MM.1S (cell line): ENCODE measurements around the gene VSIR.

ENCODE experiments used
- DNase-seq: peaks from one replicate; pipeline ENCODE4 v3.0.0-alpha.2; 2015
- H2AFZ ChIP-seq: fragments of 300-600 bp; sonication (generic); 2 replicates; pipeline ENCODE4 v1.6.0; 2016; ENCODE audit warnings: antibody characterized with exemption, low read length
- H3F3A ChIP-seq: fragments of 300-600 bp; sonication (generic); 2 replicates; pipeline ENCODE4 v1.6.1; 2016; ENCODE audit warnings: mild to moderate bottlenecking, antibody characterized with exemption, low read length, moderate library complexity, mixed read lengths; ENCODE audit not compliant: insufficient read depth
- H3K27ac ChIP-seq: fragments of 300-600 bp; sonication (generic); 2 replicates; pipeline ENCODE4 v1.5.1; 2016; ENCODE audit warnings: mild to moderate bottlenecking, low read length
- H3K27me3 ChIP-seq: fragments of 300-600 bp; sonication (generic); replicated peaks from 2 replicates; pipeline ENCODE4 v1.6.0; 2016; ENCODE audit warnings: low read length; ENCODE audit not compliant: insufficient read depth
- H3K36me3 ChIP-seq: fragments of 300-600 bp; sonication (generic); replicated peaks from 2 replicates; pipeline ENCODE4 v1.6.1; 2016; ENCODE audit warnings: mild to moderate bottlenecking, low read length, mixed read lengths; ENCODE audit not compliant: insufficient read depth
- H3K4me1 ChIP-seq: fragments of 300-600 bp; sonication (generic); 2 replicates; pipeline ENCODE4 v1.6.1; 2016; ENCODE audit warnings: low read length, mixed read lengths
- H3K4me2 ChIP-seq: fragments of 300-600 bp; sonication (generic); 2 replicates; pipeline ENCODE4 v1.6.0; 2016; ENCODE audit warnings: low read depth, low read length
- H3K4me3 ChIP-seq: fragments of 300-600 bp; sonication (generic); 2 replicates; pipeline ENCODE4 v1.5.1; 2016; ENCODE audit warnings: low read length, mixed read lengths
- H3K79me2 ChIP-seq: fragments of 300-600 bp; sonication (generic); 2 replicates; pipeline ENCODE4 v1.6.1; 2016; ENCODE audit warnings: mixed run types, low read length, mixed read lengths
- H3K9ac ChIP-seq: fragments of 300-600 bp; sonication (generic); 2 replicates; pipeline ENCODE4 v1.6.1; 2016; ENCODE audit warnings: low read length, mixed read lengths
- H3K9me2 ChIP-seq: fragments of 300-600 bp; sonication (generic); replicated peaks from 2 replicates; pipeline ENCODE4 v1.6.1; 2016; ENCODE audit warnings: mild to moderate bottlenecking, low read length, mixed read lengths; ENCODE audit not compliant: insufficient read depth
- H3K9me3 ChIP-seq: fragments of 300-600 bp; sonication (generic); replicated peaks from 2 replicates; pipeline ENCODE4 v1.6.1; 2016; ENCODE audit warnings: mild to moderate bottlenecking, low read length, mixed read lengths; ENCODE audit not compliant: insufficient read depth
- H4K20me1 ChIP-seq: fragments of 300-600 bp; sonication (generic); 2 replicates; pipeline ENCODE4 v1.6.1; 2016; ENCODE audit warnings: mild to moderate bottlenecking, low read length, moderate library complexity, mixed read lengths; ENCODE audit not compliant: insufficient read depth
- EZH2 ChIP-seq: fragments of 300-600 bp; sonication (generic); optimal IDR thresholded peaks from 2 replicates; pipeline ENCODE3; 2017; ENCODE audit warnings: low read depth, mild to moderate bottlenecking, antibody characterized with exemption, low read length, mixed read lengths
- EZH2phosphoT487 ChIP-seq: fragments of 300-600 bp; sonication (generic); IDR thresholded peaks from 2 replicates; pipeline ENCODE4 v1.6.1; 2018; ENCODE audit warnings: antibody characterized with exemption, low read length
- TF ChIP-seq, protein P1 (sequence below): fragments of 300-600 bp; sonication (generic); IDR thresholded peaks from 2 replicates; pipeline ENCODE4 v1.5.1; 2016; ENCODE audit warnings: antibody characterized with exemption, low read length, mixed read lengths

VSIR gene

DNA sequence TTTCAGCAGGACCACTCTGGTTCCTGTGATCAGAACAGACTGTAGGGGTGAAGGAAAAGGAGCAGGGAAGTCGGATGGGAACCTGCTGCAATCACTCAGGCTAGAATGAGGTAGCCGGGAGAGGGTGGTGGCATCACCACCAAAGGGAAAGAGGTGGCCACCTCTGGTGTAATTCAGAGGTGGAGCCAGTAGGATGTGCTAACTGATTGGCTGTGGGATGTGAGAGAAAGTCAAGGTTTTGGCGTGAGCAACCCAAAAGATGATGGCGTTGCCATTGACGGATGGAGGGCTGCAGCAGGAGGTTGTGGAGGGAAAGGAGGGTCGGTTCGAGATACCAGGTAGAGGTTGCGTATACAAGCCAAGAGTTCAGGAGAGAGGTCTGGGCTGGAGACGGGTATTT lies 7.4 kb upstream of the VSIR start:
- H3K79me2 ChIP-seq, result no peaks in the 10 kb centered on the region
- H3K27ac ChIP-seq, result no peak overlapping the region
- no peak for DNase-seq
- peaks cover 59% of the 10 kb centered on the region for H3K27me3 ChIP-seq
- no peak for TF ChIP-seq EZH2phosphoT487
- TF ChIP-seq, protein P1, sequence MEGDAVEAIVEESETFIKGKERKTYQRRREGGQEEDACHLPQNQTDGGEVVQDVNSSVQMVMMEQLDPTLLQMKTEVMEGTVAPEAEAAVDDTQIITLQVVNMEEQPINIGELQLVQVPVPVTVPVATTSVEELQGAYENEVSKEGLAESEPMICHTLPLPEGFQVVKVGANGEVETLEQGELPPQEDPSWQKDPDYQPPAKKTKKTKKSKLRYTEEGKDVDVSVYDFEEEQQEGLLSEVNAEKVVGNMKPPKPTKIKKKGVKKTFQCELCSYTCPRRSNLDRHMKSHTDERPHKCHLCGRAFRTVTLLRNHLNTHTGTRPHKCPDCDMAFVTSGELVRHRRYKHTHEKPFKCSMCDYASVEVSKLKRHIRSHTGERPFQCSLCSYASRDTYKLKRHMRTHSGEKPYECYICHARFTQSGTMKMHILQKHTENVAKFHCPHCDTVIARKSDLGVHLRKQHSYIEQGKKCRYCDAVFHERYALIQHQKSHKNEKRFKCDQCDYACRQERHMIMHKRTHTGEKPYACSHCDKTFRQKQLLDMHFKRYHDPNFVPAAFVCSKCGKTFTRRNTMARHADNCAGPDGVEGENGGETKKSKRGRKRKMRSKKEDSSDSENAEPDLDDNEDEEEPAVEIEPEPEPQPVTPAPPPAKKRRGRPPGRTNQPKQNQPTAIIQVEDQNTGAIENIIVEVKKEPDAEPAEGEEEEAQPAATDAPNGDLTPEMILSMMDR, result no peak
- no peaks in the 10 kb centered on the region for H4K20me1 ChIP-seq
- no peak overlapping the region for H2AFZ ChIP-seq
- no peaks in the 10 kb centered on the region for H3K9me3 ChIP-seq
- no peak overlapping the region for H3K9ac ChIP-seq
- H3F3A ChIP-seq, result no peaks in the 10 kb centered on the region
- H3K4me3 ChIP-seq, result no peak overlapping the region
- no peaks in the 10 kb centered on the region for H3K9me2 ChIP-seq
- no peaks in the 10 kb centered on the region for H3K4me1 ChIP-seq
- H3K4me2 ChIP-seq, result no peak overlapping the region
- H3K36me3 ChIP-seq, result no peaks in the 10 kb centered on the region

DNA sequence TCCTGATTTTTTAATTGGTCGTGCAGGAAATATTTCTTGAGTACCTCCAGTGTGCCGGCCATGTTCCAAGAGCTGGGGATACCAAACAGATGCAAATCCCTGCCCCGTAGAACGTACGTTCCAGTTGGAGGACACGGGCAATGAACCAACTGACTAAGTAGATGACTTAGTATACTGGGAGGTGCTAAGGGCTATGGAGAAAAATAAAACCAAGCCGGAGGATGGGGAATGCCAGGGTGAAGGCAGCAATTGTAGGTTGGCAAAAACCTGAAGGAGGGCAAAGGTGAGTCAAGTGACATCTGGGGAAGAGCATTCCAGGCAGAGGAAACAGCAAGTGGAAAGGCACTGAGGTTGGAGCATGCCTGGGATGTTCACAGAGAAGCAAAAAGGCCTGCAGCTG lies 6.8 kb upstream of the VSIR start:
- Histone ChIP-seq H4K20me1 (no peaks in the 10 kb centered on the region), H3K9me3 (no peaks in the 10 kb centered on the region), H3K4me3 (no peak overlapping the region), H3K79me2 (no peaks in the 10 kb centered on the region), H3K9ac (no peak overlapping the region), H3K27ac (no peak overlapping the region), H2AFZ (no peak overlapping the region), H3K9me2 (no peaks in the 10 kb centered on the region), H3F3A (no peaks in the 10 kb centered on the region), H3K4me1 (no peaks in the 10 kb centered on the region), H3K27me3 (peaks cover 53% of the 10 kb centered on the region), H3K36me3 (no peaks in the 10 kb centered on the region), H3K4me2 (no peak overlapping the region)
- TF ChIP-seq, protein P1, result no peak
- TF ChIP-seq EZH2phosphoT487 (no peak), EZH2 (no peak)
- DNase-seq, result no peak

DNA sequence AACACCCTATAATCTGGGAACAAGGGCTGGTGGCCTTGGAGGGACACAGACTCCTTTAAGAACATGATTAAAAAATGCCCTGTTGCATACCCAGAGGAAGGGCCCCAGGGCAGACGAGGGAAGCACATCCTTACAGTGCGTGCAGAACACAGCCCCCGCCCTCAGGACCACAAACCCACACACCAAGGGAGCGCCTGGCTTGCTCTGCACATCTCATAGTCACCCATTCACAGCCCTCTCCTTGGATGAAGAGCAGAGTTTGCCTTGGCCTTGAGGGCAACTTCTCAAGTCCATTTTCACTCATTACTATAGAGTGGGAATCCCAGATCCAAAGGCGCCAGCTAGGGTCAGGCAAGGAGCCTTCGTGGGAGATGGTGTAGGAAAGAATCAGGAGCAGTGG lies 6.3 kb upstream of the VSIR start:
- Histone ChIP-seq H3K79me2 (no peaks in the 10 kb centered on the region), H3F3A (no peaks in the 10 kb centered on the region), H3K4me2 (no peak overlapping the region), H3K9me2 (no peaks in the 10 kb centered on the region), H2AFZ (no peak overlapping the region), H3K27ac (no peak overlapping the region), H3K9me3 (no peaks in the 10 kb centered on the region), H3K4me3 (no peak overlapping the region), H3K4me1 (0 out of 2 replicates have a peak, but pooled peaks cover 1% of the 10 kb centered on the region), H4K20me1 (no peaks in the 10 kb centered on the region), H3K36me3 (no peaks in the 10 kb centered on the region), H3K9ac (no peak overlapping the region), H3K27me3 (peaks cover 48% of the 10 kb centered on the region)
- no peak for DNase-seq
- TF ChIP-seq EZH2 (no peak), EZH2phosphoT487 (no peak)
- TF ChIP-seq, protein P1, result no peak
